WTC11 (cell line): ENCODE data around the gene TMEM52B.

Experiments
- CBFB ChIP-seq: sonication (generic); formaldehyde crosslinking; IDR thresholded peaks from 2 replicates; pipeline ENCODE4 v1.8.1; 2022; ENCODE audit warnings: mild to moderate bottlenecking, low read depth, missing genetic modification reagents
- NR1H2 ChIP-seq: sonication (generic); formaldehyde crosslinking; IDR thresholded peaks from 2 replicates; pipeline ENCODE4 v1.9.0; 2021; ENCODE audit warnings: mild to moderate bottlenecking, moderate library complexity, missing genetic modification reagents
- TF ChIP-seq, protein P1 (sequence below): fragments of 200-600 bp; IDR thresholded peaks from 2 replicates; pipeline ENCODE4 v1.8.0; 2022; ENCODE audit warnings: antibody characterized with exemption

DNA sequence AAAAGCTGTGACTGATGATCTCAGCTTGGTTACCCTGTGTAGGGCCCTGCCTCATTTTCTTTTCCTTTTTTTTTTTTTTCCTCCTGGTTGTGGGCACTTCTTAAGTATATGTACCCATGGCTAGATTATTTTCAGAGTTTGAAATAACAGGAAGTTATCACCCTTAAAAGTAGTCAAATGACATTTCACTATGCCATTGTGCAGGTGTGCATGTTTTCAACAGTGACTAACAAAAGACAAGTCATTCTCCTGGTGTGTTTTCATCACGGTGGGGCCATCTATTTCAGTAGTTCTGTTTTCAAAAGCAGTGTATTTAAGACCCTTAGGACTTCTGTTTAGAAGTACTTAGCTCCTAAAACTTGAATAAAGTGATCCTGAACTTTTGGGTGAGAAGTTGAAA, 48.8 kb downstream of the TMEM52B start:
- TF ChIP-seq, protein P1, sequence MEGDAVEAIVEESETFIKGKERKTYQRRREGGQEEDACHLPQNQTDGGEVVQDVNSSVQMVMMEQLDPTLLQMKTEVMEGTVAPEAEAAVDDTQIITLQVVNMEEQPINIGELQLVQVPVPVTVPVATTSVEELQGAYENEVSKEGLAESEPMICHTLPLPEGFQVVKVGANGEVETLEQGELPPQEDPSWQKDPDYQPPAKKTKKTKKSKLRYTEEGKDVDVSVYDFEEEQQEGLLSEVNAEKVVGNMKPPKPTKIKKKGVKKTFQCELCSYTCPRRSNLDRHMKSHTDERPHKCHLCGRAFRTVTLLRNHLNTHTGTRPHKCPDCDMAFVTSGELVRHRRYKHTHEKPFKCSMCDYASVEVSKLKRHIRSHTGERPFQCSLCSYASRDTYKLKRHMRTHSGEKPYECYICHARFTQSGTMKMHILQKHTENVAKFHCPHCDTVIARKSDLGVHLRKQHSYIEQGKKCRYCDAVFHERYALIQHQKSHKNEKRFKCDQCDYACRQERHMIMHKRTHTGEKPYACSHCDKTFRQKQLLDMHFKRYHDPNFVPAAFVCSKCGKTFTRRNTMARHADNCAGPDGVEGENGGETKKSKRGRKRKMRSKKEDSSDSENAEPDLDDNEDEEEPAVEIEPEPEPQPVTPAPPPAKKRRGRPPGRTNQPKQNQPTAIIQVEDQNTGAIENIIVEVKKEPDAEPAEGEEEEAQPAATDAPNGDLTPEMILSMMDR: no peak
- TF ChIP-seq CBFB (CRISPR knock-in tag) (no peak), NR1H2 (CRISPR knock-in tag) (no peak)
